EL (cell line): ENCODE data around the gene SOX6.
"Not testable (repeated sequence)": the region's sequence is repeated elsewhere in the genome, so short reads cannot be mapped to it uniquely, and the experiment has no call there.

Source experiments
- DNase-seq: peaks from one replicate; pipeline ENCODE4 v3.0.0-alpha.2; 2016

SOX6 gene

GRCh38 chr11:15944460-15944859, 411.9 kb downstream of the SOX6 start:
- DNase-seq, result no peak

- no peak for DNase-seq
These were observed 412.7 kb downstream of the SOX6 start for GRCh38 chr11:15943418-15944197.

- no peak for DNase-seq
These were observed 413.4 kb downstream of the SOX6 start for GRCh38 chr11:15942936-15943335.

- DNase-seq, result no peak
These were observed 414.2 kb downstream of the SOX6 start for GRCh38 chr11:15942126-15942525.

- peak; percentile 61 for DNase-seq
These were observed 415.1 kb downstream of the SOX6 start for GRCh38 chr11:15941206-15941770.

GRCh38 chr11:15940462-15941205, 415.7 kb downstream of the SOX6 start:
- no peak for DNase-seq

- DNase-seq, result no peak
These were observed 417.4 kb downstream of the SOX6 start for GRCh38 chr11:15938983-15939382.

GRCh38 chr11:15938121-15938611, 418.2 kb downstream of the SOX6 start:
- DNase-seq, result peak; percentile 22

GRCh38 chr11:15937601-15938120, 418.7 kb downstream of the SOX6 start:
- DNase-seq, result peak; percentile 28

GRCh38 chr11:15936011-15936410, 420.3 kb downstream of the SOX6 start:
- no peak for DNase-seq

- no peak for DNase-seq
These were observed 421.0 kb downstream of the SOX6 start for GRCh38 chr11:15935373-15935772.

GRCh38 chr11:15933886-15934625, 422.3 kb downstream of the SOX6 start:
- peak; percentile 49 for DNase-seq

- DNase-seq, result no peak
These were observed 423.9 kb downstream of the SOX6 start for GRCh38 chr11:15932417-15932816.

GRCh38 chr11:15931497-15931896, 424.8 kb downstream of the SOX6 start:
- no peak for DNase-seq

- no peak for DNase-seq
These were observed 425.8 kb downstream of the SOX6 start for GRCh38 chr11:15930442-15931025.

- no peak for DNase-seq
These were observed 426.9 kb downstream of the SOX6 start for GRCh38 chr11:15929371-15929901.

- DNase-seq, result no peak
These were observed 428.5 kb downstream of the SOX6 start for GRCh38 chr11:15927864-15928217.

GRCh38 chr11:15927196-15927863, 429.0 kb downstream of the SOX6 start:
- DNase-seq, result no peak

- no peak for DNase-seq
These were observed 430.3 kb downstream of the SOX6 start for GRCh38 chr11:15926071-15926470.

GRCh38 chr11:15923183-15923582, 433.2 kb downstream of the SOX6 start:
- DNase-seq, result peak; percentile 13

GRCh38 chr11:15922745-15923144, 433.6 kb downstream of the SOX6 start:
- not testable (repeated sequence) for DNase-seq
